Measurements from ENCODE around the gene CARD11.
"Not testable (repeated sequence)": the region's sequence is repeated elsewhere in the genome, so short reads cannot be mapped to it uniquely, and the experiment has no call there.

CARD11 gene

DNA sequence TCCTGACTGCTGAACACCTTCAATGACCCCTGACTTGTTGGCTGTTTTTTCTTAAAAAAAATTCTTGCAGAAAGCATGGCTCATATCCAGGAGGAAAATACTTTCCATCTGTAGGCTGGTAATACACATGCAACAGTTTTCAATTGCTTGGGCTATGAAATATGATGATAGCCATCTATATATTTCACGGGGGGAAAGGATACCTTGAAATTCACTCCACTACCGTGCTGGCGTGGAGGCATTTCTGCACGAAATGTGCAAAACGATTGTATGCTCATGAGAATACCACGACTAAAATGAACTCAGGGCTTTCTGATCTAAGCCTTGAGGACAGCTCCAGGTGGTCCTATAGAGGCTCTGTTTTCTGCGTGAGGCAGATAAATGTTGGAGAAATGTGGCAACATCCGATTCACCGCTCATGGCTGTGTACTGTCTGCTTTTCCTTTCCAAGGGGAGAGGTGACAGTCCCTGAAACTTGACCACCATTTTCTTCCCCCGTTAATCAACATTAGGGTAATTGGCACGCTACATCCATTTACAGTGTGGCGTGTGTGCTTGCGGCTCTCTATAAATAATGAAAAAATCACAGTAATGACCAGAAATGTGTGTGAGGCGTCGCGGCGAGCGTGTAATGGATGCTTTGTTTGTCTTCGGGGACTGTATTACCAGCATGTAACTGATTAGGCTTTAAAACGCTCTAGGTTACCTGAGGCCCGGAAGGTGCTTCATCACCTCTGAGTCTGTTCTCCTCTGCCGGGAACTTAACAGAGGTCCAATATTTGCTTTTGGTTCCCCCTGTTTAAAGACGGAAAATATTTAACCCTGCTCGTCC lies 12.8 kb upstream of the CARD11 start:
- TF ChIP-seq, protein P1, sequence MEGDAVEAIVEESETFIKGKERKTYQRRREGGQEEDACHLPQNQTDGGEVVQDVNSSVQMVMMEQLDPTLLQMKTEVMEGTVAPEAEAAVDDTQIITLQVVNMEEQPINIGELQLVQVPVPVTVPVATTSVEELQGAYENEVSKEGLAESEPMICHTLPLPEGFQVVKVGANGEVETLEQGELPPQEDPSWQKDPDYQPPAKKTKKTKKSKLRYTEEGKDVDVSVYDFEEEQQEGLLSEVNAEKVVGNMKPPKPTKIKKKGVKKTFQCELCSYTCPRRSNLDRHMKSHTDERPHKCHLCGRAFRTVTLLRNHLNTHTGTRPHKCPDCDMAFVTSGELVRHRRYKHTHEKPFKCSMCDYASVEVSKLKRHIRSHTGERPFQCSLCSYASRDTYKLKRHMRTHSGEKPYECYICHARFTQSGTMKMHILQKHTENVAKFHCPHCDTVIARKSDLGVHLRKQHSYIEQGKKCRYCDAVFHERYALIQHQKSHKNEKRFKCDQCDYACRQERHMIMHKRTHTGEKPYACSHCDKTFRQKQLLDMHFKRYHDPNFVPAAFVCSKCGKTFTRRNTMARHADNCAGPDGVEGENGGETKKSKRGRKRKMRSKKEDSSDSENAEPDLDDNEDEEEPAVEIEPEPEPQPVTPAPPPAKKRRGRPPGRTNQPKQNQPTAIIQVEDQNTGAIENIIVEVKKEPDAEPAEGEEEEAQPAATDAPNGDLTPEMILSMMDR (IDR thresholded peaks at IDR 0.05; ENCODE audit: control insufficient read depth, extremely low read depth, insufficient read depth): no peak
- no peak overlapping the region for H3K4me3 ChIP-seq (ENCODE audit: low read depth, low read length)
- no peak for DNase-seq (ENCODE audit: low read depth)

DNA sequence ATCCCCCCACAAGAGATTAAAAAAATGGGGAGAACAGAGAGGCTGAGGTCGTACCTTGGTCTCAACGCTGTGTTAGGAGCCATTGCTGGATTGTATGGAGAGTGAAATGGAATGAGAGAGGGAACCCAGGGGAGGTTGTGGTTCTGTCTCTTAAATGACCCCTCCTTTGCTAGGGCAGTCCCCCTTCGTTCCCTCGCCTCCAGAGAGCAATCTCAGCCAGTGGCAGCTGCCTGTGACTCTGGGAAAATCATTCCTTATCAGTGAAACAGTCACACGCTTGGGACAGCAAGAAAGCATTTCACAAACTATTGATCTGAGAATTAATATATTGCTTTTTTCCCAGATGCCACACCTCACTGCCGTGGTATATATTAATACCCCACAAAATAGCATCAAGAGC lies 12.0 kb upstream of the CARD11 start:
- TF ChIP-seq, protein P1 (IDR thresholded peaks at IDR 0.05; ENCODE audit: control insufficient read depth, extremely low read depth, insufficient read depth): no peak
- no peak for DNase-seq (ENCODE audit: low read depth)
- no peak overlapping the region for H3K4me3 ChIP-seq (ENCODE audit: low read depth, low read length)

DNA sequence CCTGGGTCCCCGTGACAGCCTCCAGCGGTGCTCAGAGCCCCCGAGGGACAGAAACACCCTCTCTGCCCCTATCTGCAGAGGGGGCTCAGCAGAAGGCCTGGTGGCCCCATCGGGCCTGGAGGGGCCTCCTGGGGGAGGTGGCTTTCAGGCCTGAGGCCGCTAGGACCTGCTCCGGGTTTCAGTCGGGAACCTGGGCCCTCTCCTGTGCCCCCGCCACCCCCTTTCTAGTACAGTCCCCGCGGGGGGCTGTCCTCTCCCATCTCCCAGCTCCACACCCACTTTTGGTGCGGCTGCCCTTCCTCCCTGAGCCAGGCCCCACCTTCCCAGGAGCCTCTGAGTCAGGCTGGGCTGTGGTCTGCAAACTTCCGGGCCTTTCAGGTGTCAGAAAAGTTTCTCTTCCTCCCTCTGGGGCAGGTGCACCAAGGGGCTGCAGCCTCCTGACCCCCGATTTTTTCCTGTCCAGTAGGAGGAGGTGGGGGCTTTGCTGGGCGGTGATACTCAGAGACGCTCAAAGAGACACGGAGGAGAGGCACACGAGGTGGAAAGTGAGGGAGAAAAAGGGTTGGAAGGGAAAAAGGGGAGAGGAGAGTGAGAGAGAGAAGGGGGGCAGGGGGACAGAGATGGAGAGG lies 692 bp downstream of the CARD11 start:
- no peak for DNase-seq (ENCODE audit: low read depth)
- TF ChIP-seq, protein P1 (IDR thresholded peaks at IDR 0.05; ENCODE audit: control insufficient read depth, extremely low read depth, insufficient read depth): no peak
- no peak overlapping the region for H3K4me3 ChIP-seq (ENCODE audit: low read depth, low read length)

- TF ChIP-seq, protein P1 (IDR thresholded peaks at IDR 0.05; ENCODE audit: control insufficient read depth, extremely low read depth, insufficient read depth): no peak
- no peak for DNase-seq (ENCODE audit: low read depth)
- H3K4me3 ChIP-seq (ENCODE audit: low read depth, low read length): no peak overlapping the region
Observed at GRCh38 chr7:3041986-3042675, 1.5 kb downstream of the CARD11 start.

- TF ChIP-seq, protein P1 (IDR thresholded peaks at IDR 0.05; ENCODE audit: control insufficient read depth, extremely low read depth, insufficient read depth): no peak
- no peak for DNase-seq (ENCODE audit: low read depth)
- H3K4me3 ChIP-seq (ENCODE audit: low read depth, low read length): no peak overlapping the region
Observed at GRCh38 chr7:3039787-3040186, 3.9 kb downstream of the CARD11 start.

DNA sequence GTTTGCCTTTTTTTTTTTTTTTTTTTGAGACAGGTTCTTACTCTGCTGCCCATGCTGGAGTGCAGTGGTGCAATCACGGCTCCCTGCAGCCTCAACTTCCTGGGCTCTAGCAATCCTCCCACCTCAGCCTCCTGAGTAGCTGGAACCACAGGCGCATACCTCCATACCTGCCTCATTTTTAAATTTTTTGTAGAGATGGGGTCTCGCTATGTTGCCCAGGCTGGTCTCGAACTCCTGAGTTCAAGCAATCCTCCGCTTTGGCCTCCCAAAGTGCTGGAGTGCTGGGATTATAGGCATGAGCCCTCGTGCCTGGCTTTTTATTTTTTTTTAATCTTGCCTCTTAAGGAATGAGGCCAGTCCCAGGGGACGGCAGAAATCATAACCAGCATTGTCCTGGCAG lies 5.7 kb downstream of the CARD11 start:
- H3K4me3 ChIP-seq (ENCODE audit: low read depth, low read length); DNase-seq (ENCODE audit: low read depth): not testable (repeated sequence)

- DNase-seq (ENCODE audit: low read depth): no peak
- no peak overlapping the region for H3K4me3 ChIP-seq (ENCODE audit: low read depth, low read length)
- TF ChIP-seq, protein P1 (IDR thresholded peaks at IDR 0.05; ENCODE audit: control insufficient read depth, extremely low read depth, insufficient read depth): no peak
Observed at GRCh38 chr7:3037259-3037658, 6.4 kb downstream of the CARD11 start.

All from LNCaP clone FGC (cell line).